DOHH2 (cell line): ENCODE data around the gene PMFBP1.

Experiments
- CTCF ChIP-seq: fragments of 200-600 bp; sonication (generic); IDR thresholded peaks from one replicate; pipeline ENCODE4 v1.5.1; 2014; ENCODE audit warnings: antibody characterized with exemption, mild to moderate bottlenecking, low read depth, low read length; ENCODE audit not compliant: poor library complexity, severe bottlenecking
- EZH2phosphoT487 ChIP-seq: fragments of 200-600 bp; sonication (generic); IDR thresholded peaks from 2 replicates; pipeline ENCODE4 v1.6.1; 2017; ENCODE audit warnings: borderline replicate concordance, mild to moderate bottlenecking, antibody characterized with exemption, low read length, moderate library complexity, mixed read lengths

GRCh38 chr16:72202014-72202413 is 30.1 kb upstream of the PMFBP1 start:
- no peak for TF ChIP-seq CTCF
- no peak for TF ChIP-seq EZH2phosphoT487
